ENCODE measurements around the gene PLCL1. TPM values are rescaled to one million over a fixed set of nuclear protein-coding genes. Genes with fewer than 3 reads are reported as not detected.

Gene PLCL1
- total and polyA plus RNA-seq, 10 donors, result 0.54 to 6.5 (median 4.0) TPM

DNA sequence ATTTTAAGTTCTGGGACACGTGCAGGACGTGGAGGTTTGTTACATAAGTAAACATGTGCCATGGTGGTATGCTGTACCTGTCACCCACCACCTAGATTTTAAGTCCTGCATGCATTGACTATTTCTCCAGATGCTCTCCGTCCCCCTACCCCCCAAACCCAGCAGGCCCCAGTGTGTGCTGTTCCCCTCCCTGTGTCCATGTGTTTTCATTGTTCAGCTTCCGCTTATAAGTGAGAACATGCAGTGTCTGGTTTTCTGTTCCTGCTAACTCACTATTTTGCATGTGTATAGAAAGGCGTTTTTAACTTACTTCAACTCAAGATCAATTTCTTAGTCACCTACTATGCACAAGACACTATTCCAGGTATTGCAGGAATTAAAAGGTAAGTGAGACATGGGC is 128.0 kb downstream of the PLCL1 start:
- intact Hi-C loops (cut with DNase I; ENCODE audit: low total_unique reads), result no loop called here
- Histone ChIP-seq H3K4me1 (no peaks in the 10 kb centered on the region), H3K4me3 (no peak overlapping the region), H3K36me3 (no peaks in the 10 kb centered on the region), H3K27ac (no peak overlapping the region), H3K27me3 (replicated peaks in 1 of 7) (peaks cover 0 to 3% (median 0%) of the 10 kb centered on the region in 7 donors), H3K9me3 (no peaks in the 10 kb centered on the region)
- DNase-seq, result no peak
- 83 to 96% (median 90%) methylated on average over 5 of the region's 5 CpGs for WGBS, 5 donors
- TF ChIP-seq POLR2A (IDR thresholded peaks at IDR 0.05) (no peak), POLR2AphosphoS5 (IDR thresholded peaks at IDR 0.05) (no peak)
- TF ChIP-seq, protein P1, sequence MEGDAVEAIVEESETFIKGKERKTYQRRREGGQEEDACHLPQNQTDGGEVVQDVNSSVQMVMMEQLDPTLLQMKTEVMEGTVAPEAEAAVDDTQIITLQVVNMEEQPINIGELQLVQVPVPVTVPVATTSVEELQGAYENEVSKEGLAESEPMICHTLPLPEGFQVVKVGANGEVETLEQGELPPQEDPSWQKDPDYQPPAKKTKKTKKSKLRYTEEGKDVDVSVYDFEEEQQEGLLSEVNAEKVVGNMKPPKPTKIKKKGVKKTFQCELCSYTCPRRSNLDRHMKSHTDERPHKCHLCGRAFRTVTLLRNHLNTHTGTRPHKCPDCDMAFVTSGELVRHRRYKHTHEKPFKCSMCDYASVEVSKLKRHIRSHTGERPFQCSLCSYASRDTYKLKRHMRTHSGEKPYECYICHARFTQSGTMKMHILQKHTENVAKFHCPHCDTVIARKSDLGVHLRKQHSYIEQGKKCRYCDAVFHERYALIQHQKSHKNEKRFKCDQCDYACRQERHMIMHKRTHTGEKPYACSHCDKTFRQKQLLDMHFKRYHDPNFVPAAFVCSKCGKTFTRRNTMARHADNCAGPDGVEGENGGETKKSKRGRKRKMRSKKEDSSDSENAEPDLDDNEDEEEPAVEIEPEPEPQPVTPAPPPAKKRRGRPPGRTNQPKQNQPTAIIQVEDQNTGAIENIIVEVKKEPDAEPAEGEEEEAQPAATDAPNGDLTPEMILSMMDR (IDR thresholded peaks at IDR 0.05 in 8 of 11, conservative IDR thresholded peaks at IDR 0.05 in 3 of 11), result no peak

DNA sequence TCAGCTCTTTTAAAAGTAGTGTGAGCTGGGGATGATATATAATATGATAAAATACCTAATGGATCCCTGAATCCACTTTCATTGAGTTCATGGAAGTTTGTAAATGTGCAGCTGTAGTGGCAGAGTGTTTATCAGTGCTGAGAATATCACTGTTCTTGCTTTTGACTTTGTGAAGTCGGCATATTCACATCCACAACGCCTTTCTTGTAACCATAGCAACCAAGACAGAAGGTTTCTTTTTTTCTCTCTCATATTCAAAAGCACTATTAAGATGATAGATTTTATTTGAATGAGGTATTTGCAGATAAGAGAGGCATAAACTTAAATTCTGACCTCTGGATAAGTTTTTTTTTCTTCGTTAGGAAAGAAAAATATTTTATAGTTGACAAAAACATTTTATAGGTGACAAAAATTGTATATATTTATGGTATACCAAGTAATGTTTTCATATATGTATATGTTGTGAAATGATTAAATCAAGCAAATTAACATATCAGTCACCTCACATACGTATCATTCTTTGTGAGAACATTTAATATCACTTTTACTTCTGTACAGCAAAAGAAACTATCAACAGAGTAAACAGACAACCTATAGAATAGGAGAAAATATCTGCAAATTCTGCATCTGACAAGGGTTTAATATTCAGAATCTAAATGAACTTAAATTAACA is 130.0 kb downstream of the PLCL1 start:
- Histone ChIP-seq H3K4me1 (no peaks in the 10 kb centered on the region), H3K9me3 (no peaks in the 10 kb centered on the region), H3K36me3 (no peaks in the 10 kb centered on the region), H3K4me3 (no peak overlapping the region), H3K27me3 (replicated peaks in 1 of 7) (peaks cover 0 to 4% (median 0%) of the 10 kb centered on the region in 7 donors), H3K27ac (no peak overlapping the region)
- TF ChIP-seq, protein P1 (IDR thresholded peaks at IDR 0.05 in 8 of 11, conservative IDR thresholded peaks at IDR 0.05 in 3 of 11), result no peak
- no peak for TF ChIP-seq POLR2A (IDR thresholded peaks at IDR 0.05)
- intact Hi-C loops (cut with DNase I; ENCODE audit: low total_unique reads), result no loop called here
- 61 to 72% (median 67%) methylated on average over 4 of the region's 4 CpGs for WGBS, 5 donors
- no peak for DNase-seq

DNA sequence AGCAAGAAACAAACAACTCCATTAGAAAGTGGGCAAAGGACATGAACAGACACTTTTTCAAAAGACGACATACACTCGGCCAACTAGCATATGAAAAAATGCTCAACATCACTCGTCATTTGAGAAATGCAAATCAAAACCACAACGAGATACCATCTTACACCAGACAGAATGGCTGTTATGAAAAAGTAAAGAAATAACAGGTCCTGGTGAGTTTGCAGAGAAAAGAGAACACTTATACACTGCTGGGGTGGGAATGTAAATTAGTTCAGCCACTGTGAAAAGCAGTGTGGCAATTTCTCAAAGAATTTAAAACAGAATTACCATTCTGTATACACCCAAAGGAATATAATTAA is 130.5 kb downstream of the PLCL1 start:
- no peaks in the 10 kb centered on the region for H3K9me3 ChIP-seq
- no peak overlapping the region for H3K27ac ChIP-seq
- no peaks in the 10 kb centered on the region for H3K4me1 ChIP-seq
- no peak for DNase-seq
- 66 to 83% (median 79%) methylated on average over 4 of the region's 4 CpGs for WGBS, 5 donors
- intact Hi-C loops (cut with DNase I; ENCODE audit: low total_unique reads), result no loop called here
- peaks cover 0 to 4% (median 0%) of the 10 kb centered on the region in 7 donors for H3K27me3 ChIP-seq (replicated peaks in 1 of 7)
- TF ChIP-seq POLR2AphosphoS5 (IDR thresholded peaks at IDR 0.05) (no peak), POLR2A (IDR thresholded peaks at IDR 0.05) (no peak)
- TF ChIP-seq, protein P1 (IDR thresholded peaks at IDR 0.05 in 8 of 11, conservative IDR thresholded peaks at IDR 0.05 in 3 of 11), result no peak
- H3K4me3 ChIP-seq, result no peak overlapping the region
- no peaks in the 10 kb centered on the region for H3K36me3 ChIP-seq

DNA sequence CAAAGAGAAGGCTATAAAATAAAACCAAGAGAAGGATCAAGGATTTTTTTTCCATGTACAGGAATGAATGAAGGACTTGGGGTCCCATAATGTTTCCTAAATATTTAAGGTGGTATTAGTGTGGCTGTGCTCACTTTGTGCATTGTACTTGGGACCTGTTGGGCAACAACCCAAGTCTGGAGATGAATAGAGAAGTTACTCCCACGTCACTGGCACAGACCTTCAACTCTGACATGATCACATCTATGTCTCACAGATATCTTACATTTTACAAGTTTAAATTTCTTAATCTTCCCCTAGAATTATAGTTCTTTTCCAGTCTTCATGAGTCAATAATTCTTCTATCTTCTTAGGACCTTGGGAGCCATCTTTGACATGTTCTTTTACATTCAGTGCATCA is 133.4 kb downstream of the PLCL1 start:
- Histone ChIP-seq H3K9me3 (no peaks in the 10 kb centered on the region), H3K27ac (no peak overlapping the region), H3K4me1 (no peaks in the 10 kb centered on the region), H3K36me3 (no peaks in the 10 kb centered on the region), H3K4me3 (no peak overlapping the region), H3K27me3 (replicated peaks in 1 of 7) (peaks cover 0 to 4% (median 0%) of the 10 kb centered on the region in 7 donors)
- TF ChIP-seq POLR2AphosphoS5 (IDR thresholded peaks at IDR 0.05), result no peak
- TF ChIP-seq, protein P1 (IDR thresholded peaks at IDR 0.05 in 8 of 11, conservative IDR thresholded peaks at IDR 0.05 in 3 of 11), result no peak
- no peak for TF ChIP-seq POLR2A (IDR thresholded peaks at IDR 0.05)
- no peak for DNase-seq
- 59 to 79% (median 70%) methylated on average over 1 of the region's 1 CpG for WGBS, 5 donors
- intact Hi-C loops (cut with DNase I; ENCODE audit: low total_unique reads), result no loop called here
